GM19025 (cell line): ENCODE measurements around the gene HDAC5.
A peak's percentile ranks its signal among the peaks of the same experiment; 100 is the strongest.
"Not testable (repeated sequence)": the region's sequence is repeated elsewhere in the genome, so short reads cannot be mapped to it uniquely, and the experiment has no call there.

Experiments used
- ATAC-seq: cut with Tn5 transposase; IDR thresholded peaks from one replicate; pipeline ENCODE4 v1.9.1; 2021; ENCODE audit warnings: mild to moderate bottlenecking, low read depth, moderate library complexity; ENCODE audit not compliant: unreplicated experiment

HDAC5 gene

GRCh38 chr17:44133918-44134476, 10.6 kb upstream of the HDAC5 start:
- no peak for ATAC-seq

- ATAC-seq = no peak
Measured at GRCh38 chr17:44132275-44132821, 8.9 kb upstream of the HDAC5 start.

- not testable (repeated sequence) for ATAC-seq
Measured at GRCh38 chr17:44131372-44131771, 7.9 kb upstream of the HDAC5 start.

GRCh38 chr17:44130693-44131349, 7.4 kb upstream of the HDAC5 start:
- ATAC-seq = no peak

GRCh38 chr17:44128383-44128782, 4.9 kb upstream of the HDAC5 start:
- no peak for ATAC-seq

GRCh38 chr17:44124118-44124438, 637 bp upstream of the HDAC5 start:
- ATAC-seq = no peak

- ATAC-seq = peak; percentile 21
Measured at GRCh38 chr17:44122816-44123355, 555 bp downstream of the HDAC5 start.

GRCh38 chr17:44121997-44122815, 1.2 kb downstream of the HDAC5 start:
- no peak for ATAC-seq

- ATAC-seq = no peak
Measured at GRCh38 chr17:44120851-44121605, 2.4 kb downstream of the HDAC5 start.

GRCh38 chr17:44120281-44120680, 3.2 kb downstream of the HDAC5 start:
- not testable (repeated sequence) for ATAC-seq

- ATAC-seq = no peak
Measured at GRCh38 chr17:44119798-44120197, 3.6 kb downstream of the HDAC5 start.

GRCh38 chr17:44119062-44119461, 4.4 kb downstream of the HDAC5 start:
- ATAC-seq = no peak

- ATAC-seq = no peak
Measured at GRCh38 chr17:44118427-44119050, 4.9 kb downstream of the HDAC5 start.

GRCh38 chr17:44117351-44117750, 6.1 kb downstream of the HDAC5 start:
- no peak for ATAC-seq

GRCh38 chr17:44115585-44116415, 7.6 kb downstream of the HDAC5 start:
- no peak for ATAC-seq

GRCh38 chr17:44113868-44114840, 9.3 kb downstream of the HDAC5 start:
- ATAC-seq = no peak

GRCh38 chr17:44113382-44113781, 10.1 kb downstream of the HDAC5 start:
- no peak for ATAC-seq
